Vagina (tissue), 2 donors: ENCODE data around the gene NOL4L. TPM values are rescaled to one million over a fixed set of nuclear protein-coding genes. Genes with fewer than 3 reads are reported as not detected.

Source experiments
- DNase-seq, 2 donors: peaks; one replicate each; pipeline ENCODE4 v3.0.0-alpha.2; 2017; ENCODE audit errors: extremely low spot score in 2 of 2
- H3K27ac ChIP-seq: fragments of 200-600 bp; sonication (generic); one replicate; pipeline ENCODE4 v1.5.1; 2019
- H3K27me3 ChIP-seq: fragments of 200-600 bp; sonication (generic); one replicate; pipeline ENCODE4 v1.5.1; 2019
- H3K36me3 ChIP-seq, 2 donors: fragments of 200-600 bp; sonication (generic); one replicate each; pipeline ENCODE4 v1.5.1; 2017 to 2019
- H3K4me1 ChIP-seq: fragments of 200-600 bp; sonication (generic); one replicate; pipeline ENCODE4 v1.5.1; 2019
- H3K4me3 ChIP-seq, 2 donors: fragments of 200-600 bp; sonication (generic); 1 replicate in 1 of 2; 2 replicates in 1 of 2; pipeline ENCODE4 v1.5.1; 2016 to 2019
- H3K9me3 ChIP-seq: fragments of 200-600 bp; sonication (generic); one replicate; pipeline ENCODE4 v1.5.1; 2019
- CTCF ChIP-seq, 3 experiments: fragments of 450-650 bp in 2 of 3; fragments of 200-600 bp in 1 of 3; sonication (generic) in 1 of 3; IDR thresholded peaks; one replicate each; pipeline ENCODE4 v1.5.1; 2017 to 2019; ENCODE audit warnings: antibody characterized with exemption in 3 of 3, mild to moderate bottlenecking in 2 of 3, moderate library complexity in 2 of 3
- POLR2A ChIP-seq, 2 donors: fragments of 450-650 bp; IDR thresholded peaks; one replicate each; pipeline ENCODE4 v1.6.1; 2017; ENCODE audit warnings: antibody characterized with exemption in 2 of 2, mild to moderate bottlenecking in 2 of 2, moderate library complexity in 2 of 2
- POLR2AphosphoS5 ChIP-seq, 2 donors: sonication (generic); formaldehyde crosslinking; IDR thresholded peaks; one replicate each; pipeline ENCODE4 v1.9.0; 2017; ENCODE audit warnings: antibody characterized with exemption in 2 of 2, mild to moderate bottlenecking in 2 of 2, low read depth in 1 of 2; ENCODE audit not compliant: insufficient read depth in 1 of 2
- intact Hi-C: fragments of 100-400 bp; cut with DNase I; formaldehyde crosslinking; loops from one replicate; pipeline ENCODE4 v1.15.1; 2023
- total RNA-seq: library from RNA; depleted of rRNA; stranded (reverse); fragments of >200 nt; gene quantifications from one replicate; pipeline ENCODE4 v1.2.3, GENCODE V29; 2016

The NOL4L gene
- total RNA-seq, 1 donor from 2014 or later: 17.9 TPM

- Histone ChIP-seq H3K27me3 (no peaks in the 10 kb centered on the region), H3K36me3 (no peaks in the 10 kb centered on the region), H3K4me3 (peak overlapping the region in 1 of 2 donors; percentile 56), H3K9me3 (no peaks in the 10 kb centered on the region), H3K4me1 (peaks cover 45% of the 10 kb centered on the region), H3K27ac (peak overlapping the region; percentile 27)
- no peak for DNase-seq
- intact Hi-C loops: no loop called here
- TF ChIP-seq POLR2AphosphoS5 (IDR thresholded peaks at IDR 0.05; ENCODE audit: insufficient read depth in 1 of 2, low read depth in 1 of 2): no peak
- TF ChIP-seq CTCF (IDR thresholded peaks at IDR 0.05): no peak
- no peak for TF ChIP-seq POLR2A (IDR thresholded peaks at IDR 0.05)
Measured at GRCh38 chr20:32537657-32538525, 47.2 kb downstream of the NOL4L start.

GRCh38 chr20:32536851-32537656 lies 48.1 kb downstream of the NOL4L start:
- Histone ChIP-seq H3K9me3 (no peaks in the 10 kb centered on the region), H3K4me3 (peak overlapping the region; percentile 46 to 56), H3K36me3 (no peaks in the 10 kb centered on the region), H3K4me1 (peaks cover 45% of the 10 kb centered on the region), H3K27me3 (no peaks in the 10 kb centered on the region), H3K27ac (no peak overlapping the region)
- no peak for DNase-seq
- no peak for TF ChIP-seq CTCF (IDR thresholded peaks at IDR 0.05)
- TF ChIP-seq POLR2A (IDR thresholded peaks at IDR 0.05): no peak
- TF ChIP-seq POLR2AphosphoS5 (IDR thresholded peaks at IDR 0.05; ENCODE audit: insufficient read depth in 1 of 2, low read depth in 1 of 2): no peak
- intact Hi-C loops: no loop called here

GRCh38 chr20:32535953-32536823 lies 48.9 kb downstream of the NOL4L start:
- no peak for DNase-seq
- peak overlapping the region; percentile 66 for H3K27ac ChIP-seq
- TF ChIP-seq POLR2AphosphoS5 (IDR thresholded peaks at IDR 0.05; ENCODE audit: insufficient read depth in 1 of 2, low read depth in 1 of 2) (peak in 1 of 2 donors; percentile 37), POLR2A (IDR thresholded peaks at IDR 0.05) (no peak), CTCF (IDR thresholded peaks at IDR 0.05) (no peak)

GRCh38 chr20:32535316-32535952 lies 49.7 kb downstream of the NOL4L start:
- H3K4me3 ChIP-seq: peak overlapping the region; percentile 46 to 56
- DNase-seq: no peak
- no peak for TF ChIP-seq POLR2A (IDR thresholded peaks at IDR 0.05)
- intact Hi-C loops: no loop called here
- peak overlapping the region; percentile 66 for H3K27ac ChIP-seq
- H3K36me3 ChIP-seq: no peaks in the 10 kb centered on the region
- peaks cover 45% of the 10 kb centered on the region for H3K4me1 ChIP-seq
- no peaks in the 10 kb centered on the region for H3K27me3 ChIP-seq
- no peaks in the 10 kb centered on the region for H3K9me3 ChIP-seq

More at GRCh38 chr20:32535953-32536823, 48.9 kb downstream of the NOL4L start:
- peaks cover 45% of the 10 kb centered on the region for H3K4me1 ChIP-seq
- no peaks in the 10 kb centered on the region for H3K27me3 ChIP-seq
- H3K4me3 ChIP-seq: peak overlapping the region; percentile 46 to 56
- no peaks in the 10 kb centered on the region for H3K36me3 ChIP-seq
- no peaks in the 10 kb centered on the region for H3K9me3 ChIP-seq
- intact Hi-C loops: no loop called here
